ENCODE measurements around the gene ACSBG1.

ACSBG1 gene

GRCh38 chr15:78149068-78149804 lies 85.1 kb downstream of the ACSBG1 start, which contains the start of gene IDH3A:
Gene IDH3A, plus strand, starts transcription at chr15:78149362. Its CDS starts 42 bp downstream, at chr15:78149404.
- Mint-ChIP-seq H3K36me3 (peaks cover 15% of the 10 kb centered on the region), H3K27ac (peak within 1 kb of the TSS; percentile 88), H3K4me3 (peak within 1 kb of the TSS; percentile 90), H3K9me3 (no peaks in the 10 kb centered on the region), H3K27me3 (no peaks in the 10 kb centered on the region), H3K4me1 (peaks cover 46% of the 10 kb centered on the region)
- CTCF ChIA-PET = interaction anchor here (0.8 to 2.9 kb wide), 5 partner anchors 10 to 190 kb away, joined by 3 to 11 read pairs (median 4); no protein-coding TSS in a partner anchor
- DNase-seq = peak; percentile 100

- H3K4me1 Mint-ChIP-seq = peaks cover 46% of the 10 kb centered on the region
- no peak for DNase-seq
- CTCF ChIA-PET = interaction anchor here (0.8 to 2.9 kb wide), 8 partner anchors 9 to 189 kb away, joined by 3 to 11 read pairs (median 4); no protein-coding TSS in a partner anchor
- H3K27me3 Mint-ChIP-seq = no peaks in the 10 kb centered on the region
- peaks cover 15% of the 10 kb centered on the region for H3K36me3 Mint-ChIP-seq
- H3K9me3 Mint-ChIP-seq = no peaks in the 10 kb centered on the region
- peak overlapping the region; percentile 88 for H3K27ac Mint-ChIP-seq
- peak overlapping the region; percentile 86 for H3K4me3 Mint-ChIP-seq
Measured at GRCh38 chr15:78148392-78149067, 85.8 kb downstream of the ACSBG1 start.

GRCh38 chr15:78147566-78147965 lies 86.8 kb downstream of the ACSBG1 start:
- Mint-ChIP-seq H3K36me3 (peaks cover 6% of the 10 kb centered on the region), H3K9me3 (no peaks in the 10 kb centered on the region), H3K4me3 (peak overlapping the region; percentile 6), H3K27me3 (no peaks in the 10 kb centered on the region), H3K4me1 (peaks cover 37% of the 10 kb centered on the region), H3K27ac (no peak overlapping the region)
- CTCF ChIA-PET = interaction anchor here (1.2 to 1.7 kb wide), 5 partner anchors 8 to 93 kb away, joined by 3 to 7 read pairs (median 4); no protein-coding TSS in a partner anchor
- DNase-seq = no peak

- Mint-ChIP-seq H3K9me3 (no peaks in the 10 kb centered on the region), H3K36me3 (peaks cover 6% of the 10 kb centered on the region), H3K4me3 (no peak overlapping the region), H3K27me3 (no peaks in the 10 kb centered on the region), H3K4me1 (peaks cover 35% of the 10 kb centered on the region), H3K27ac (no peak overlapping the region)
- CTCF ChIA-PET = interaction anchor here (1.2 to 1.7 kb wide), 2 partner anchors 31 to 49 kb away, joined by 3 to 7 read pairs; no protein-coding TSS in a partner anchor
- DNase-seq = no peak
Measured at GRCh38 chr15:78146425-78147154, 87.8 kb downstream of the ACSBG1 start.

- no peak for DNase-seq
- CTCF ChIA-PET = no interaction called here
- Mint-ChIP-seq H3K27me3 (peaks cover 9% of the 10 kb centered on the region), H3K36me3 (no peaks in the 10 kb centered on the region), H3K27ac (no peak overlapping the region), H3K4me3 (no peak overlapping the region), H3K4me1 (peaks cover 3% of the 10 kb centered on the region), H3K9me3 (no peaks in the 10 kb centered on the region)
Measured at GRCh38 chr15:78142332-78142731, 92.0 kb downstream of the ACSBG1 start.

- H3K4me3 Mint-ChIP-seq = no peak overlapping the region
- no peaks in the 10 kb centered on the region for H3K9me3 Mint-ChIP-seq
- no peak for DNase-seq
- CTCF ChIA-PET = interaction anchor here (1.0 to 2.4 kb wide), 2 partner anchors 9 to 55 kb away, joined by 3 to 11 read pairs; partner anchors contain the start of gene CIB2
- H3K27me3 Mint-ChIP-seq = peaks cover 16% of the 10 kb centered on the region
- no peaks in the 10 kb centered on the region for H3K36me3 Mint-ChIP-seq
- no peak overlapping the region for H3K27ac Mint-ChIP-seq
- H3K4me1 Mint-ChIP-seq = no peaks in the 10 kb centered on the region
Measured at GRCh38 chr15:78140292-78140691, 94.1 kb downstream of the ACSBG1 start.

GRCh38 chr15:78139578-78139977 lies 94.8 kb downstream of the ACSBG1 start:
- Mint-ChIP-seq H3K36me3 (no peaks in the 10 kb centered on the region), H3K4me1 (no peaks in the 10 kb centered on the region), H3K27me3 (peaks cover 16% of the 10 kb centered on the region), H3K9me3 (no peaks in the 10 kb centered on the region), H3K27ac (no peak overlapping the region), H3K4me3 (no peak overlapping the region)
- CTCF ChIA-PET = interaction anchor here (1.0 to 2.4 kb wide), 5 partner anchors 8 to 101 kb away, joined by 3 to 11 read pairs (median 4); partner anchors contain the start of gene CIB2
- DNase-seq = no peak

GRCh38 chr15:78133801-78134200 lies 100.6 kb downstream of the ACSBG1 start:
- Mint-ChIP-seq H3K36me3 (no peaks in the 10 kb centered on the region), H3K4me1 (peaks cover 24% of the 10 kb centered on the region), H3K9me3 (no peaks in the 10 kb centered on the region), H3K4me3 (no peak overlapping the region), H3K27ac (no peak overlapping the region), H3K27me3 (peaks cover 20% of the 10 kb centered on the region)
- DNase-seq = no peak
- CTCF ChIA-PET = interaction anchor here (2.4 kb wide), 1 partner anchor 62 kb away, joined by 12 read pairs; no protein-coding TSS in a partner anchor

GRCh38 chr15:78131295-78132061 lies 102.9 kb downstream of the ACSBG1 start, which contains the start of gene CIB2:
Gene CIB2, minus strand, starts transcription at chr15:78131445. Its CDS starts 230 bp downstream, at chr15:78131215.
- peaks cover 24% of the 10 kb centered on the region for H3K4me1 Mint-ChIP-seq
- peaks cover 11% of the 10 kb centered on the region for H3K27me3 Mint-ChIP-seq
- CTCF ChIA-PET = interaction anchor here (0.6 to 7.4 kb wide), 19 partner anchors 9 to 172 kb away, joined by 3 to 176 read pairs (median 4); no protein-coding TSS in a partner anchor
- H3K9me3 Mint-ChIP-seq = no peaks in the 10 kb centered on the region
- no peaks in the 10 kb centered on the region for H3K36me3 Mint-ChIP-seq
- H3K27ac Mint-ChIP-seq = peak within 1 kb of the TSS; percentile 34
- peak within 1 kb of the TSS; percentile 76 for H3K4me3 Mint-ChIP-seq
- peak; percentile 84 for DNase-seq

- no peaks in the 10 kb centered on the region for H3K36me3 Mint-ChIP-seq
- CTCF ChIA-PET = interaction anchor here (0.7 to 7.4 kb wide), 18 partner anchors 10 to 171 kb away, joined by 3 to 176 read pairs (median 3); no protein-coding TSS in a partner anchor
- peaks cover 24% of the 10 kb centered on the region for H3K4me1 Mint-ChIP-seq
Measured at GRCh38 chr15:78130466-78131294, 103.7 kb downstream of the ACSBG1 start.

GRCh38 chr15:78129751-78130287 lies 104.5 kb downstream of the ACSBG1 start:
- H3K4me3 Mint-ChIP-seq = peak overlapping the region; percentile 49
- H3K27ac Mint-ChIP-seq = peak overlapping the region; percentile 3
- CTCF ChIA-PET = interaction anchor here (0.7 to 7.4 kb wide), 12 partner anchors 12 to 163 kb away, joined by 3 to 176 read pairs (median 6); no protein-coding TSS in a partner anchor
- H3K36me3 Mint-ChIP-seq = no peaks in the 10 kb centered on the region
- no peaks in the 10 kb centered on the region for H3K9me3 Mint-ChIP-seq
- H3K27me3 Mint-ChIP-seq = peaks cover 11% of the 10 kb centered on the region
- no peak for DNase-seq
- peaks cover 24% of the 10 kb centered on the region for H3K4me1 Mint-ChIP-seq

More at GRCh38 chr15:78130466-78131294, 103.7 kb downstream of the ACSBG1 start:
- H3K4me3 Mint-ChIP-seq = peak overlapping the region; percentile 71
- H3K27ac Mint-ChIP-seq = peak overlapping the region; percentile 34
- H3K27me3 Mint-ChIP-seq = peaks cover 11% of the 10 kb centered on the region
- H3K9me3 Mint-ChIP-seq = no peaks in the 10 kb centered on the region
- DNase-seq = no peak

Data from activated naive CD4-positive, alpha-beta T cell treated with anti-CD3 and anti-CD28 coated beads, Interleukin-2, amount 10 ng/mL, durations not matched to agents 7 days and 5 days (primary cell).